ENCODE data around the gene VPS37D.

- TF ChIP-seq CTCF (IDR thresholded peaks at IDR 0.05) (no peak), EP300 (IDR thresholded peaks at IDR 0.05) (no peak), POLR2AphosphoS5 (IDR thresholded peaks at IDR 0.05) (no peak), POLR2A (IDR thresholded peaks at IDR 0.05; ENCODE audit: low read depth) (no peak)
These were observed 16.4 kb downstream of the VPS37D start for GRCh38 chr7:73683788-73684693.
